ENCODE measurements around the gene HCFC2. TPM values are rescaled to one million over a fixed set of nuclear protein-coding genes. Genes with fewer than 3 reads are reported as not detected.

Gene HCFC2
- total RNA-seq, 2 donors from 2014 or later, result 2.2 to 3.4 TPM

DNA sequence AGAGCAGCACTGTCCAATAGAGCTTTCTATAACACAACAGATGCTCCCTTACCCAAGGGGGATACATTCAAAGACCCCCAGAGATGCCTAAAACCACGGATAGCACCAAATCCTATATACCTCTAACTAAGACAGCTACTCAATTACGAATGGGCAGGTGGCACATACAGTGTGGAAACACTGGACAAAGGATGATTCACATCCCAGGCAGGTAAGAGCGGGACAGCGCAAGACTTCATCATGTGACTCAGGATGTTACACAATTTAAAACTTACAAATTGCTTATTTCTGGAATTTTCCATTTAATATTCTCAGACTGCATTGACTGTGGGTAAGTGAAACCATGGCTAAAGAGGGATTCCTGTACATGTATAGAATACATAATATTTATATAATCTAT is 5.5 kb upstream of the HCFC2 start:
- no peak overlapping the region for H3K4me3 ChIP-seq (ENCODE audit: low read length)
- 91 to 93% methylated on average over 3 to 4 of the region's 4 CpGs for WGBS, 2 experiments (ENCODE audit: insufficient coverage in 1 of 2, insufficient read length in 1 of 2)
- H3K36me3 ChIP-seq (ENCODE audit: control insufficient read depth, insufficient read depth, low read length), result no peaks in the 10 kb centered on the region
- TF ChIP-seq CTCF (conservative IDR thresholded peaks at IDR 0.05), result no peak
- no peaks in the 10 kb centered on the region for H3K9me3 ChIP-seq (ENCODE audit: control insufficient read depth, low read length)
- H3K27me3 Mint-ChIP-seq (ENCODE audit: insufficient read depth), result peaks cover 19% of the 10 kb centered on the region
- peaks cover 3% of the 10 kb centered on the region for H3K4me1 ChIP-seq (ENCODE audit: control insufficient read depth, insufficient read depth, low read length)
- H3K9ac ChIP-seq (ENCODE audit: extremely low read depth, low read length, poor library complexity, severe bottlenecking), result no peak overlapping the region
- no peak for DNase-seq
- H3K9me3 Mint-ChIP-seq, result peaks cover 1% of the 10 kb centered on the region
- no peaks in the 10 kb centered on the region for H3K36me3 Mint-ChIP-seq (ENCODE audit: low read depth)
- H3K27ac Mint-ChIP-seq, result no peak overlapping the region
- no peak overlapping the region for H3K4me3 Mint-ChIP-seq
- H3K27ac ChIP-seq (ENCODE audit: low read depth, low read length), result no peak overlapping the region
- peaks cover 19% of the 10 kb centered on the region for H3K4me1 Mint-ChIP-seq
- H3K27me3 ChIP-seq (ENCODE audit: control insufficient read depth, insufficient read depth, low read length, poor library complexity, severe bottlenecking), result peaks cover 13% of the 10 kb centered on the region

GRCh38 chr12:104059963-104060362 is 4.4 kb upstream of the HCFC2 start:
- Histone ChIP-seq H3K27me3 (ENCODE audit: control insufficient read depth, insufficient read depth, low read length, poor library complexity, severe bottlenecking) (peaks cover 14% of the 10 kb centered on the region), H3K4me1 (ENCODE audit: control insufficient read depth, insufficient read depth, low read length) (peaks cover 3% of the 10 kb centered on the region), H3K36me3 (ENCODE audit: control insufficient read depth, insufficient read depth, low read length) (no peaks in the 10 kb centered on the region), H3K9me3 (ENCODE audit: control insufficient read depth, low read length) (no peaks in the 10 kb centered on the region), H3K4me3 (ENCODE audit: low read length) (no peak overlapping the region), H3K9ac (ENCODE audit: extremely low read depth, low read length, poor library complexity, severe bottlenecking) (no peak overlapping the region), H3K27ac (ENCODE audit: low read depth, low read length) (no peak overlapping the region)
- H3K4me1 Mint-ChIP-seq, result peaks cover 14% of the 10 kb centered on the region
- H3K36me3 Mint-ChIP-seq (ENCODE audit: low read depth), result no peaks in the 10 kb centered on the region
- TF ChIP-seq CTCF (conservative IDR thresholded peaks at IDR 0.05), result no peak
- no peak for DNase-seq
- no peak overlapping the region for H3K4me3 Mint-ChIP-seq
- WGBS, 2 experiments (ENCODE audit: insufficient coverage in 1 of 2, insufficient read length in 1 of 2), result 83 to 86% methylated on average over 2 of the region's 2 CpGs
- H3K9me3 Mint-ChIP-seq, result peaks cover 1% of the 10 kb centered on the region
- peaks cover 20% of the 10 kb centered on the region for H3K27me3 Mint-ChIP-seq (ENCODE audit: insufficient read depth)
- no peak overlapping the region for H3K27ac Mint-ChIP-seq

GRCh38 chr12:104060791-104061190 is 3.5 kb upstream of the HCFC2 start:
- peaks cover 29% of the 10 kb centered on the region for H3K27me3 Mint-ChIP-seq (ENCODE audit: insufficient read depth)
- 54 to 63% methylated on average over 2 of the region's 2 CpGs for WGBS, 2 experiments (ENCODE audit: insufficient coverage in 1 of 2, insufficient read length in 1 of 2)
- H3K9me3 Mint-ChIP-seq, result peaks cover 1% of the 10 kb centered on the region
- Histone ChIP-seq H3K9ac (ENCODE audit: extremely low read depth, low read length, poor library complexity, severe bottlenecking) (no peak overlapping the region), H3K27me3 (ENCODE audit: control insufficient read depth, insufficient read depth, low read length, poor library complexity, severe bottlenecking) (peaks cover 20% of the 10 kb centered on the region), H3K27ac (ENCODE audit: low read depth, low read length) (no peak overlapping the region), H3K4me1 (ENCODE audit: control insufficient read depth, insufficient read depth, low read length) (no peaks in the 10 kb centered on the region), H3K9me3 (ENCODE audit: control insufficient read depth, low read length) (no peaks in the 10 kb centered on the region), H3K4me3 (ENCODE audit: low read length) (no peak overlapping the region), H3K36me3 (ENCODE audit: control insufficient read depth, insufficient read depth, low read length) (no peaks in the 10 kb centered on the region)
- H3K36me3 Mint-ChIP-seq (ENCODE audit: low read depth), result no peaks in the 10 kb centered on the region
- H3K4me3 Mint-ChIP-seq, result no peak overlapping the region
- peaks cover 14% of the 10 kb centered on the region for H3K4me1 Mint-ChIP-seq
- no peak overlapping the region for H3K27ac Mint-ChIP-seq
- no peak for TF ChIP-seq CTCF (conservative IDR thresholded peaks at IDR 0.05)
- no peak for DNase-seq

Measured in endodermal cell (in vitro differentiated cells).